HepG2 (cell line): ENCODE measurements around the gene DOCK3. TPM values are rescaled to one million over a fixed set of nuclear protein-coding genes. Genes with fewer than 3 reads are reported as not detected.

Experiments used
- ATAC-seq: fragments of 200-7000 bp; cut with Tn5 transposase; 3 replicates; pipeline ENCODE4 v1.9.1; 2020; ENCODE audit warnings: mild to moderate bottlenecking, moderate library complexity
- BruUV-seq: library from RNA; stranded (reverse); fragments of 400-500 nt; replicated peaks from 2 replicates; lab custom pipeline; 2021; lab: Mats Ljungman, UMichigan
- CTCF ChIA-PET: fragments of 300-600 bp; formaldehyde crosslinking; extraction: SDS; loops from one replicate; lab custom pipeline; 2021; ENCODE audit warnings: low total read pairs, inconsistent platforms, low intra/inter-chr PET ratio; lab: Yijun Ruan, JAX
- POLR2A ChIA-PET: fragments of 350-600 bp; sonication (Branson Sonifier 250); formaldehyde crosslinking; loops from one replicate; lab custom pipeline; 2020; ENCODE audit warnings: antibody characterized with exemption, inconsistent platforms; lab: Yijun Ruan, JAX
- DNase-seq: peaks from one replicate; pipeline ENCODE4 v3.0.0-alpha.2; 2015; ENCODE audit warnings: low spot score
- FAIRE-seq: peaks from 3 replicates; lab custom pipeline; 2011; peaks lifted over from hg19 to GRCh38; lab: Jason Lieb, UNC
- H2AFZ ChIP-seq: one replicate; pipeline ENCODE4 v1.6.1; 2011; ENCODE audit warnings: low read length, inconsistent platforms
- H3K27ac ChIP-seq: fragments of 300-600 bp; 3 replicates; pipeline ENCODE4 v1.8.0; 2011; ENCODE audit warnings: mixed run types, mild to moderate bottlenecking, mixed read lengths, low read length, inconsistent platforms; ENCODE audit not compliant: insufficient read depth; ENCODE audit errors: extremely low read length
- H3K27me3 ChIP-seq, 2 experiments: fragments of 200-600 bp in 1 of 2; 2 replicates in 1 of 2; 3 replicates in 1 of 2; pipeline versions ENCODE4 v1.6.0 to v1.8.0; 2011; ENCODE audit warnings: low read length in 2 of 2, mild to moderate bottlenecking in 2 of 2, moderate library complexity in 2 of 2, inconsistent platforms in 1 of 2; ENCODE audit not compliant: insufficient read depth in 2 of 2, control insufficient read depth in 1 of 2
- H3K36me3 ChIP-seq, 2 experiments: fragments of 200-600 bp in 1 of 2; replicated peaks in 1 of 2; 2 replicates in 1 of 2; 3 replicates in 1 of 2; pipeline versions ENCODE4 v1.5.1 to v1.8.0; 2011; ENCODE audit warnings: low read length in 2 of 2, inconsistent platforms in 1 of 2; ENCODE audit not compliant: insufficient read depth in 2 of 2, control insufficient read depth in 1 of 2
- H3K4me1 ChIP-seq: 2 replicates; pipeline ENCODE4 v1.5.1; 2012; ENCODE audit warnings: low read length, inconsistent platforms; ENCODE audit not compliant: insufficient read depth
- H3K4me2 ChIP-seq: 2 replicates; pipeline ENCODE4 v1.6.0; 2011; ENCODE audit warnings: low read depth, low read length, inconsistent platforms
- H3K4me3 ChIP-seq, 3 experiments: fragments of 200-600 bp in 1 of 3; sonication (generic), shearing (Covaris generic) in 1 of 3; replicated peaks in 1 of 3; 2 replicates each; pipeline ENCODE4 v1.5.1; 2011 to 2016; ENCODE audit warnings: low read length in 3 of 3, inconsistent platforms in 2 of 3, low read depth in 2 of 3, mild to moderate bottlenecking in 2 of 3, control low read depth in 1 of 3, mixed read lengths in 1 of 3; ENCODE audit not compliant: insufficient read depth in 1 of 3
- H3K79me2 ChIP-seq: one replicate; pipeline ENCODE4 v1.6.1; 2011; ENCODE audit warnings: low read length, inconsistent platforms; ENCODE audit not compliant: insufficient read depth
- H3K9ac ChIP-seq: 2 replicates; pipeline ENCODE4 v1.6.0; 2011; ENCODE audit warnings: mild to moderate bottlenecking, low read depth, low read length, inconsistent platforms; ENCODE audit not compliant: insufficient read depth
- H3K9me3 ChIP-seq: 2 replicates; pipeline ENCODE4 v1.5.1; 2012; ENCODE audit warnings: mild to moderate bottlenecking, low read length
- H4K20me1 ChIP-seq: 2 replicates; pipeline ENCODE4 v1.6.0; 2011; ENCODE audit warnings: inconsistent platforms, mild to moderate bottlenecking, low read length, moderate library complexity; ENCODE audit not compliant: insufficient read depth
- ADNP ChIP-seq: sonication (generic); formaldehyde crosslinking; IDR thresholded peaks from 2 replicates; pipeline ENCODE4 v1.4.0; 2020; ENCODE audit warnings: missing genetic modification reagents
- PPARG ChIP-seq: conservative IDR thresholded peaks from 2 replicates; pipeline ENCODE4 v1.6.1; 2016; ENCODE audit warnings: missing biosample characterization, missing genetic modification reagents
- SAFB2 ChIP-seq: sonication (generic); formaldehyde crosslinking; IDR thresholded peaks from 2 replicates; pipeline ENCODE4 v1.5.1; 2020; ENCODE audit warnings: missing genetic modification reagents, low read depth, mild to moderate bottlenecking, borderline replicate concordance
- TCF7L2 ChIP-seq: IDR thresholded peaks from 2 replicates; pipeline ENCODE4 v1.6.1; 2011; ENCODE audit warnings: mild to moderate bottlenecking, low read depth, low read length, moderate library complexity
- YY1 ChIP-seq: IDR thresholded peaks from 2 replicates; pipeline ENCODE4 v1.6.1; 2011; ENCODE audit warnings: low read length, low read depth, moderate library complexity, mild to moderate bottlenecking; ENCODE audit not compliant: insufficient read depth, insufficient replicate concordance
- ZNF10 ChIP-seq: sonication (generic); formaldehyde crosslinking; IDR thresholded peaks from 2 replicates; pipeline ENCODE4 v1.4.0; 2020; ENCODE audit warnings: mild to moderate bottlenecking, low read depth, missing genetic modification reagents, borderline replicate concordance
- ZNF160 ChIP-seq: sonication (generic); formaldehyde crosslinking; IDR thresholded peaks from 2 replicates; pipeline ENCODE4 v1.8.0; 2022; ENCODE audit warnings: mild to moderate bottlenecking, inconsistent platforms, missing genetic modification reagents
- ZNF17 ChIP-seq: sonication (generic); formaldehyde crosslinking; IDR thresholded peaks from 2 replicates; pipeline ENCODE4 v1.5.0; 2020; ENCODE audit warnings: mild to moderate bottlenecking, missing genetic modification reagents
- ZNF207 ChIP-seq: fragments of 450-650 bp; IDR thresholded peaks from 2 replicates; pipeline ENCODE4 v1.6.1; 2016; ENCODE audit warnings: antibody characterized with exemption, borderline replicate concordance
- ZNF292 ChIP-seq: sonication (generic); formaldehyde crosslinking; IDR thresholded peaks from 2 replicates; pipeline ENCODE4 v1.8.1; 2022; ENCODE audit warnings: mild to moderate bottlenecking, low read depth, missing genetic modification reagents, borderline replicate concordance
- ZNF318 ChIP-seq: sonication (generic); formaldehyde crosslinking; IDR thresholded peaks from 2 replicates; pipeline ENCODE4 v1.4.0; 2020; ENCODE audit warnings: mild to moderate bottlenecking, missing genetic modification reagents
- ZNF432 ChIP-seq: sonication (generic); formaldehyde crosslinking; IDR thresholded peaks from 2 replicates; pipeline ENCODE4 v1.5.0; 2020; ENCODE audit warnings: missing genetic modification reagents, mild to moderate bottlenecking, borderline replicate concordance
- ZNF567 ChIP-seq: sonication (generic); formaldehyde crosslinking; IDR thresholded peaks from 2 replicates; pipeline ENCODE4 v1.8.1; 2023; ENCODE audit warnings: mild to moderate bottlenecking, missing genetic modification reagents, borderline replicate concordance
- ZNF570 ChIP-seq: sonication (generic); formaldehyde crosslinking; IDR thresholded peaks from 2 replicates; pipeline ENCODE4 v1.4.0; 2020; ENCODE audit warnings: mild to moderate bottlenecking, missing genetic modification reagents, borderline replicate concordance
- ZNF776 ChIP-seq: sonication (generic); formaldehyde crosslinking; IDR thresholded peaks from 2 replicates; pipeline ENCODE4 v1.4.0; 2020; ENCODE audit warnings: mild to moderate bottlenecking, missing genetic modification reagents
- WGBS: methylation state at CpG from one replicate; pipeline ENCODE4 v1.1.6; 2017; ENCODE audit warnings: low lambda C conversion rate; 5-methylcytosine and 5-hydroxymethylcytosine counted together
- in situ Hi-C: cut with HindIII; loops from 2 replicates; pipeline ENCODE4 v1.10.0; 2017; ENCODE audit warnings: low pct_unique_long_range_greater_than_20kb; ENCODE audit not compliant: extremely low pct_ligation_motif_present
- intact Hi-C: fragments of 100-400 bp; cut with micrococcal nuclease; formaldehyde crosslinking; loops from one replicate; pipeline ENCODE4 v1.10.0; 2022; ENCODE audit not compliant: unreplicated experiment
- polyA plus RNA-seq, 8 experiments: library from polyadenylated mRNA; depleted of rRNA in 3 of 8; stranded (reverse) in 7 of 8; unstranded in 1 of 8; fragments of >200 nt; fragmentation: Illumina TruSeq in 4 of 8; extraction: Trizol in 4 of 8; gene quantifications; 2 replicates each; pipeline versions ENCODE4 v1.2.1 to v1.2.3, GENCODE V29; 2011 to 2016; ENCODE audit warnings: low read depth in 4 of 8, missing spikeins in 1 of 8, mixed read lengths in 1 of 8; ENCODE audit not compliant: insufficient read depth in 1 of 8
- total RNA-seq, 5 experiments: library from RNA; depleted of rRNA; stranded (reverse); fragments of >200 nt; fragmentation: Illumina TruSeq; extraction: Trizol; gene quantifications; 2 replicates each; pipeline ENCODE4 v1.2.3, GENCODE V29; 2016; ENCODE audit warnings: low read depth in 1 of 5

Gene DOCK3
- total and polyA plus RNA-seq, 2 of the 13 experiments (the other 11 are each of a cell fraction or from before 2014, with no cell fraction given) = not detected

DNA sequence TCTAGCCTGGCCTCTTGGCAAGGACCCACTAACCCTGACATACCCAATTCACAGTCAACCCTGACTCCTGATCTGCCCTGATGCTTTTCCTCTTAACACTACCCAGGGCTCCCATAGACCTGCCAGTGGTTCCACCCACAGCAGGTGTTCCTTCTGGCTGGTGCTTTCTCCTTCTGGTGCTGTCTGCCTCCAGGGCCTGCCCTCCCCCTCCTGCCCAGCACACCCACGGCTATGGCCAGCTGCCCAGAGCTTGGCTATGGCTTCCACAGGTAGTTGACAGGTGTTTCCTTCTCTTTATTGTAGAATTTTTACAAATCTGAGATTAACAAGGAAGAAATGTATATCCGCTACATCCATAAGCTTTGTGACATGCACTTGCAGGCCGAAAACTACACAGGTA, 663.9 kb downstream of the DOCK3 start:
- no TSS peak for BruUV-seq
- Histone ChIP-seq H4K20me1 (no peaks in the 10 kb centered on the region), H3K36me3 (no peaks in the 10 kb centered on the region), H3K4me3 (no peak overlapping the region), H3K9me3 (no peaks in the 10 kb centered on the region), H2AFZ (no peak overlapping the region), H3K4me2 (no peak overlapping the region), H3K9ac (no peak overlapping the region), H3K27me3 (no peaks in the 10 kb centered on the region; a peak in 3 of 5 replicates), H3K4me1 (peaks cover 13% of the 10 kb centered on the region), H3K79me2 (no peaks in the 10 kb centered on the region), H3K27ac (no peak overlapping the region)
- ChIA-PET POLR2A (no interaction called here), CTCF (no interaction called here)
- FAIRE-seq (no peak), DNase-seq (no peak), ATAC-seq (no peak)
- in situ Hi-C loops = no loop called here
- 35% methylated on average over 3 of the region's 3 CpGs for WGBS
- intact Hi-C loops = no loop called here
- TF ChIP-seq ZNF207 = no peak
- no peak for TF ChIP-seq ZNF567 (CRISPR knock-in tag)
- TF ChIP-seq ZNF160 (CRISPR knock-in tag) = no peak
- TF ChIP-seq ZNF432 (CRISPR knock-in tag) = no peak
- TF ChIP-seq PPARG (CRISPR knock-in tag) = no peak
- no peak for TF ChIP-seq ZNF570 (CRISPR knock-in tag)
- no peak for TF ChIP-seq ZNF776 (CRISPR knock-in tag)
- TF ChIP-seq YY1 = no peak
- no peak for TF ChIP-seq ZNF10 (CRISPR knock-in tag)
- no peak for TF ChIP-seq ADNP
- no peak for TF ChIP-seq ZNF17 (CRISPR knock-in tag)
- no peak for TF ChIP-seq TCF7L2
- TF ChIP-seq ZNF292 (CRISPR knock-in tag) = no peak
- no peak for TF ChIP-seq ZNF318
- no peak for TF ChIP-seq SAFB2
